T-helper 2 cell treated with Interferon-gamma antibody and Interleukin-4, amounts not matched to agents 5 μg/mL and 100 μg/mL, for 36 hours (primary cell): ENCODE data around the gene PKD2L1.
A peak's percentile ranks its signal among the peaks of the same experiment; 100 is the strongest.
"Not testable (repeated sequence)": the region's sequence is repeated elsewhere in the genome, so short reads cannot be mapped to it uniquely, and the experiment has no call there.

ENCODE experiments used
- DNase-seq: peaks from one replicate; pipeline ENCODE4 v3.0.0; 2021; ENCODE audit warnings: low spot score
- H3K27ac Mint-ChIP-seq: one replicate; pipeline ENCODE4 v1.8.0; 2021; ENCODE audit warnings: mild to moderate bottlenecking, mixed read lengths
- H3K27me3 Mint-ChIP-seq: one replicate; pipeline ENCODE4 v1.8.0; 2021; ENCODE audit warnings: low read depth, mixed read lengths
- H3K36me3 Mint-ChIP-seq: one replicate; pipeline ENCODE4 v1.8.0; 2021; ENCODE audit warnings: low read depth, mixed read lengths
- H3K4me1 Mint-ChIP-seq: one replicate; pipeline ENCODE4 v1.8.0; 2021; ENCODE audit warnings: low read depth, mixed read lengths
- H3K4me3 Mint-ChIP-seq: one replicate; pipeline ENCODE4 v1.8.0; 2022; ENCODE audit warnings: mild to moderate bottlenecking, moderate library complexity, mixed read lengths
- H3K9me3 Mint-ChIP-seq: one replicate; pipeline ENCODE4 v1.8.0; 2021; ENCODE audit warnings: mixed read lengths

Gene PKD2L1

GRCh38 chr10:100330079-100330478 lies at the start of gene PKD2L1:
Gene PKD2L1 (minus strand): TSS chr10:100330228. CDS start chr10:100330103, 125 bp downstream.
- Mint-ChIP-seq H3K27ac (no peak within 1 kb of the TSS), H3K4me3 (no peak within 1 kb of the TSS), H3K9me3 (no peaks in the 10 kb centered on the region), H3K4me1 (peaks cover 21% of the 10 kb centered on the region), H3K27me3 (peaks cover 32% of the 10 kb centered on the region), H3K36me3 (no peaks in the 10 kb centered on the region)
- DNase-seq, result no peak

- H3K9me3 Mint-ChIP-seq, result no peaks in the 10 kb centered on the region
- H3K27me3 Mint-ChIP-seq, result no peaks in the 10 kb centered on the region
- H3K36me3 Mint-ChIP-seq, result peaks cover 18% of the 10 kb centered on the region
- H3K27ac Mint-ChIP-seq, result no peak overlapping the region
- H3K4me1 Mint-ChIP-seq, result peaks cover 18% of the 10 kb centered on the region
- H3K4me3 Mint-ChIP-seq, result no peak overlapping the region
- no peak for DNase-seq
These were observed 47.8 kb upstream of the PKD2L1 start for GRCh38 chr10:100377830-100378229.

- H3K4me3 Mint-ChIP-seq, H3K27me3 Mint-ChIP-seq, DNase-seq, H3K9me3 Mint-ChIP-seq, H3K27ac Mint-ChIP-seq, H3K36me3 Mint-ChIP-seq: not testable (repeated sequence)
- H3K4me1 Mint-ChIP-seq, result peaks cover 16% of the 10 kb centered on the region
These were observed 46.6 kb upstream of the PKD2L1 start for GRCh38 chr10:100376656-100377055.

GRCh38 chr10:100374677-100375353 lies 44.8 kb upstream of the PKD2L1 start:
- DNase-seq, H3K27ac Mint-ChIP-seq, H3K9me3 Mint-ChIP-seq, H3K36me3 Mint-ChIP-seq, H3K27me3 Mint-ChIP-seq, H3K4me3 Mint-ChIP-seq: not testable (repeated sequence)
- peaks cover 31% of the 10 kb centered on the region for H3K4me1 Mint-ChIP-seq

GRCh38 chr10:100374200-100374655 lies 44.2 kb upstream of the PKD2L1 start:
- no peaks in the 10 kb centered on the region for H3K9me3 Mint-ChIP-seq
- H3K36me3 Mint-ChIP-seq, result no peaks in the 10 kb centered on the region
- H3K27ac Mint-ChIP-seq, result no peak overlapping the region
- no peak overlapping the region for H3K4me3 Mint-ChIP-seq
- peaks cover 35% of the 10 kb centered on the region for H3K4me1 Mint-ChIP-seq
- no peak for DNase-seq
- no peaks in the 10 kb centered on the region for H3K27me3 Mint-ChIP-seq

- Mint-ChIP-seq H3K27me3 (no peaks in the 10 kb centered on the region), H3K36me3 (no peaks in the 10 kb centered on the region), H3K27ac (no peak overlapping the region), H3K4me1 (peaks cover 36% of the 10 kb centered on the region), H3K4me3 (no peak overlapping the region), H3K9me3 (no peaks in the 10 kb centered on the region)
- peak; percentile 96 for DNase-seq
These were observed 43.5 kb upstream of the PKD2L1 start for GRCh38 chr10:100373298-100374199.

GRCh38 chr10:100372415-100373297 lies 42.6 kb upstream of the PKD2L1 start:
- H3K4me1 Mint-ChIP-seq, result peaks cover 32% of the 10 kb centered on the region
- H3K36me3 Mint-ChIP-seq, result no peaks in the 10 kb centered on the region
- no peaks in the 10 kb centered on the region for H3K27me3 Mint-ChIP-seq
- no peak overlapping the region for H3K27ac Mint-ChIP-seq
- no peak for DNase-seq
- no peak overlapping the region for H3K4me3 Mint-ChIP-seq
- H3K9me3 Mint-ChIP-seq, result no peaks in the 10 kb centered on the region

- H3K4me3 Mint-ChIP-seq, result peak overlapping the region; percentile 69
- H3K36me3 Mint-ChIP-seq, result peaks cover 2% of the 10 kb centered on the region
- no peaks in the 10 kb centered on the region for H3K27me3 Mint-ChIP-seq
- peak overlapping the region; percentile 94 for H3K27ac Mint-ChIP-seq
- no peak for DNase-seq
- no peaks in the 10 kb centered on the region for H3K9me3 Mint-ChIP-seq
- peaks cover 33% of the 10 kb centered on the region for H3K4me1 Mint-ChIP-seq
These were observed 41.5 kb upstream of the PKD2L1 start for GRCh38 chr10:100371482-100372027.

- peak; percentile 73 for DNase-seq
- Mint-ChIP-seq H3K27me3 (no peaks in the 10 kb centered on the region), H3K36me3 (peaks cover 2% of the 10 kb centered on the region), H3K4me3 (peak overlapping the region; percentile 69), H3K9me3 (no peaks in the 10 kb centered on the region), H3K27ac (peak overlapping the region; percentile 94), H3K4me1 (peaks cover 30% of the 10 kb centered on the region)
These were observed 40.9 kb upstream of the PKD2L1 start for GRCh38 chr10:100370714-100371481.

- no peak for DNase-seq
- Mint-ChIP-seq H3K27me3 (no peaks in the 10 kb centered on the region), H3K4me1 (peaks cover 32% of the 10 kb centered on the region), H3K4me3 (no peak overlapping the region), H3K36me3 (peaks cover 14% of the 10 kb centered on the region), H3K9me3 (no peaks in the 10 kb centered on the region), H3K27ac (peak overlapping the region; percentile 12)
These were observed 38.7 kb upstream of the PKD2L1 start for GRCh38 chr10:100368721-100369120.

- no peak for DNase-seq
- no peaks in the 10 kb centered on the region for H3K9me3 Mint-ChIP-seq
- H3K4me1 Mint-ChIP-seq, result peaks cover 27% of the 10 kb centered on the region
- H3K27me3 Mint-ChIP-seq, result no peaks in the 10 kb centered on the region
- H3K36me3 Mint-ChIP-seq, result peaks cover 48% of the 10 kb centered on the region
- H3K27ac Mint-ChIP-seq, result no peak overlapping the region
- H3K4me3 Mint-ChIP-seq, result no peak overlapping the region
These were observed 34.8 kb upstream of the PKD2L1 start for GRCh38 chr10:100364735-100365391.

- H3K27me3 Mint-ChIP-seq, result no peaks in the 10 kb centered on the region
- H3K4me3 Mint-ChIP-seq, result no peak overlapping the region
- H3K9me3 Mint-ChIP-seq, result no peaks in the 10 kb centered on the region
- peaks cover 26% of the 10 kb centered on the region for H3K4me1 Mint-ChIP-seq
- peaks cover 54% of the 10 kb centered on the region for H3K36me3 Mint-ChIP-seq
- DNase-seq, result no peak
- peak overlapping the region; percentile 53 for H3K27ac Mint-ChIP-seq
These were observed 34.1 kb upstream of the PKD2L1 start for GRCh38 chr10:100364175-100364574.
